Neutrophil (primary cell): ENCODE measurements around the gene MYL5.
"Not testable (repeated sequence)": the region's sequence is repeated elsewhere in the genome, so short reads cannot be mapped to it uniquely, and the experiment has no call there.

Experiments used
- H3K27ac ChIP-seq: fragments of 200-600 bp; sonication (generic); 2 replicates; pipeline ENCODE4 v1.5.1; 2016; ENCODE audit warnings: mild to moderate bottlenecking, moderate library complexity
- H3K27me3 ChIP-seq: fragments of 200-600 bp; sonication (generic); 2 replicates; pipeline ENCODE4 v1.6.0; 2016; ENCODE audit warnings: mild to moderate bottlenecking
- H3K36me3 ChIP-seq: fragments of 200-600 bp; sonication (generic); 2 replicates; pipeline ENCODE4 v1.5.1; 2017
- H3K4me1 ChIP-seq, 2 experiments: fragments of 200-600 bp in 1 of 2; sonication (generic) in 1 of 2; 1 replicate in 1 of 2; 2 replicates in 1 of 2; pipeline versions ENCODE4 v1.5.1 to v1.6.1; 2013 to 2016; ENCODE audit warnings: low read depth in 1 of 2, low read length in 1 of 2, mild to moderate bottlenecking in 1 of 2, moderate library complexity in 1 of 2; ENCODE audit not compliant: control insufficient read depth in 1 of 2, insufficient read depth in 1 of 2
- H3K4me3 ChIP-seq, 2 experiments: fragments of 200-600 bp in 1 of 2; sonication (generic) in 1 of 2; 1 replicate in 1 of 2; 2 replicates in 1 of 2; pipeline ENCODE4 v1.5.1; 2013 to 2016; ENCODE audit warnings: low read depth in 1 of 2, low read length in 1 of 2, mild to moderate bottlenecking in 1 of 2, moderate library complexity in 1 of 2
- H3K9me3 ChIP-seq: fragments of 200-600 bp; sonication (generic); 2 replicates; pipeline ENCODE4 v1.5.1; 2016
- CTCF ChIP-seq: fragments of 200-600 bp; sonication (generic); IDR thresholded peaks from 2 replicates; pipeline ENCODE4 v1.5.1; 2016; ENCODE audit warnings: antibody characterized with exemption

Gene MYL5

GRCh38 chr4:634599-634985 lies 39.8 kb upstream of the MYL5 start:
- Histone ChIP-seq H3K27ac (no peak overlapping the region), H3K4me1 (no peaks in the 10 kb centered on the region), H3K9me3 (no peaks in the 10 kb centered on the region)

GRCh38 chr4:635066-635835 lies 39.1 kb upstream of the MYL5 start:
- H3K27me3 ChIP-seq, result peaks cover 14% of the 10 kb centered on the region
- H3K4me1 ChIP-seq, H3K9me3 ChIP-seq, H3K27ac ChIP-seq, H3K4me3 ChIP-seq, H3K36me3 ChIP-seq: not testable (repeated sequence)

More at GRCh38 chr4:634599-634985, 39.8 kb upstream of the MYL5 start:
- H3K27me3 ChIP-seq, result peaks cover 12% of the 10 kb centered on the region
- no peak for TF ChIP-seq CTCF
- H3K36me3 ChIP-seq, result no peaks in the 10 kb centered on the region
- H3K4me3 ChIP-seq, result no peak overlapping the region

- Histone ChIP-seq H3K36me3 (no peaks in the 10 kb centered on the region), H3K4me1 (no peaks in the 10 kb centered on the region), H3K4me3 (no peak overlapping the region), H3K9me3 (no peaks in the 10 kb centered on the region), H3K27ac (no peak overlapping the region), H3K27me3 (peaks cover 14% of the 10 kb centered on the region)
- no peak for TF ChIP-seq CTCF
Measured at GRCh38 chr4:635851-636627, 38.3 kb upstream of the MYL5 start.

- H3K27ac ChIP-seq, result no peak overlapping the region
- H3K27me3 ChIP-seq, result peaks cover 14% of the 10 kb centered on the region
- TF ChIP-seq CTCF, result no peak
- no peaks in the 10 kb centered on the region for H3K4me1 ChIP-seq
- H3K9me3 ChIP-seq, result no peaks in the 10 kb centered on the region
- H3K4me3 ChIP-seq, result no peak overlapping the region
- no peaks in the 10 kb centered on the region for H3K36me3 ChIP-seq
Measured at GRCh38 chr4:636628-637159, 37.6 kb upstream of the MYL5 start.

GRCh38 chr4:637536-638280 lies 36.6 kb upstream of the MYL5 start:
- Histone ChIP-seq H3K4me3 (no peak overlapping the region), H3K9me3 (no peaks in the 10 kb centered on the region), H3K27ac (no peak overlapping the region), H3K27me3 (peaks cover 14% of the 10 kb centered on the region), H3K36me3 (no peaks in the 10 kb centered on the region), H3K4me1 (no peaks in the 10 kb centered on the region)
- no peak for TF ChIP-seq CTCF

GRCh38 chr4:642366-642765 lies 32.0 kb upstream of the MYL5 start:
- not testable (repeated sequence) for H3K4me1 ChIP-seq, H3K36me3 ChIP-seq, H3K4me3 ChIP-seq, H3K9me3 ChIP-seq, H3K27ac ChIP-seq
- peaks cover 32% of the 10 kb centered on the region for H3K27me3 ChIP-seq
